IMR-90 (cell line): Measurements from ENCODE around the gene OR8D4. TPM values are rescaled to one million over a fixed set of nuclear protein-coding genes. Genes with fewer than 3 reads are reported as not detected.

Source experiments
- ATAC-seq: fragments of 200-7000 bp; cut with Tn5 transposase; 2 replicates; pipeline ENCODE4 v1.9.1; 2020; ENCODE audit warnings: low read depth, mild to moderate bottlenecking, moderate library complexity
- Bru-seq: library from RNA; stranded (reverse); fragments of 400-500 nt; gene quantifications from one replicate; lab custom pipeline; 2021; lab: Mats Ljungman, UMichigan
- BruChase-seq, 2 experiments: library from RNA; stranded (reverse); fragments of 400-500 nt; gene quantifications; one replicate each; lab custom pipeline; 2021; lab: Mats Ljungman, UMichigan
- BruUV-seq: library from RNA; stranded (reverse); fragments of 400-500 nt; replicated peaks from 2 replicates; lab custom pipeline; 2021; lab: Mats Ljungman, UMichigan
- CTCF ChIA-PET: fragments of 300-600 bp; formaldehyde crosslinking; extraction: SDS; loops from one replicate; lab custom pipeline; 2021; ENCODE audit warnings: antibody characterized with exemption; lab: Yijun Ruan, JAX
- POLR2A ChIA-PET: fragments of 300-600 bp; sonication (Branson Sonifier 250); formaldehyde crosslinking; loops from one replicate; lab custom pipeline; 2022; ENCODE audit warnings: antibody characterized with exemption; ENCODE audit not compliant: unreplicated experiment; lab: Charles Lee
- DNase-seq: peaks from one replicate; pipeline ENCODE4 v3.0.0; 2013
- H2AFZ ChIP-seq: replicated peaks from 2 replicates; pipeline ENCODE3; 2013; ENCODE audit warnings: low read length, mild to moderate bottlenecking; ENCODE audit not compliant: poor library complexity
- H2AK5ac ChIP-seq: 2 replicates; pipeline ENCODE4 v1.6.1; 2013; ENCODE audit warnings: low read depth, low read length, inconsistent platforms
- H2AK9ac ChIP-seq: replicated peaks from 2 replicates; pipeline ENCODE3; 2013; ENCODE audit warnings: mild to moderate bottlenecking, low read depth, low read length, moderate library complexity; ENCODE audit not compliant: poor library complexity
- H2BK120ac ChIP-seq: 2 replicates; pipeline ENCODE4 v1.6.1; 2013; ENCODE audit warnings: low read depth, low read length, inconsistent platforms
- H2BK15ac ChIP-seq: 3 replicates; pipeline ENCODE4 v1.6.1; 2013; ENCODE audit warnings: low read depth, low read length, inconsistent platforms
- H2BK20ac ChIP-seq: 2 replicates; pipeline ENCODE4 v1.6.1; 2013; ENCODE audit warnings: low read depth, mild to moderate bottlenecking, inconsistent platforms, low read length, moderate library complexity
- H2BK5ac ChIP-seq: 2 replicates; pipeline ENCODE4 v1.6.1; 2013; ENCODE audit warnings: mild to moderate bottlenecking, low read depth, low read length, inconsistent platforms; ENCODE audit not compliant: poor library complexity, severe bottlenecking
- H3K14ac ChIP-seq: replicated peaks from 2 replicates; pipeline ENCODE4 v1.6.1; 2013; ENCODE audit warnings: low read depth, low read length, inconsistent platforms
- H3K18ac ChIP-seq: 2 replicates; pipeline ENCODE4 v1.6.1; 2013; ENCODE audit warnings: low read depth, low read length, control low read depth
- H3K23ac ChIP-seq: 2 replicates; pipeline ENCODE4 v1.6.1; 2013; ENCODE audit warnings: low read depth, low read length, inconsistent platforms
- H3K27ac ChIP-seq: 2 replicates; pipeline ENCODE4 v1.5.1; 2013; ENCODE audit warnings: mild to moderate bottlenecking, control low read depth, low read length; ENCODE audit not compliant: insufficient read depth
- H3K27me3 ChIP-seq: 2 replicates; pipeline ENCODE4 v1.6.1; 2013; ENCODE audit warnings: low read length; ENCODE audit not compliant: control insufficient read depth, insufficient read depth
- H3K36me3 ChIP-seq: 2 replicates; pipeline ENCODE4 v1.6.1; 2013; ENCODE audit warnings: low read length, mixed read lengths; ENCODE audit not compliant: control insufficient read depth, insufficient read depth
- H3K4ac ChIP-seq: 2 replicates; pipeline ENCODE4 v1.6.1; 2013; ENCODE audit warnings: low read depth, low read length, inconsistent platforms
- H3K4me1 ChIP-seq: 2 replicates; pipeline ENCODE4 v1.6.1; 2013; ENCODE audit warnings: low read length, mixed read lengths; ENCODE audit not compliant: control insufficient read depth, insufficient read depth
- H3K4me2 ChIP-seq: 2 replicates; pipeline ENCODE4 v1.6.1; 2013; ENCODE audit warnings: low read depth, mild to moderate bottlenecking, control low read depth, low read length, moderate library complexity
- H3K4me3 ChIP-seq: 2 replicates; pipeline ENCODE4 v1.5.1; 2013; ENCODE audit warnings: low read depth, mild to moderate bottlenecking, control low read depth, low read length, moderate library complexity; ENCODE audit not compliant: insufficient read depth
- H3K56ac ChIP-seq: 2 replicates; pipeline ENCODE4 v1.6.1; 2013; ENCODE audit warnings: low read length, inconsistent platforms; ENCODE audit not compliant: insufficient read depth; ENCODE audit errors: extremely low read depth
- H3K79me1 ChIP-seq, 2 experiments: 2 replicates each; pipeline ENCODE4 v1.6.1; 2013; ENCODE audit warnings: low read length in 2 of 2, inconsistent platforms in 1 of 2, low read depth in 1 of 2
- H3K9ac ChIP-seq: 2 replicates; pipeline ENCODE4 v1.6.1; 2013; ENCODE audit warnings: low read depth, low read length, control low read depth
- H3K9me1 ChIP-seq: 2 replicates; pipeline ENCODE4 v1.6.1; 2013; ENCODE audit warnings: low read length, inconsistent platforms; ENCODE audit not compliant: insufficient read depth
- H3K9me3 ChIP-seq: 2 replicates; pipeline ENCODE4 v1.6.1; 2013; ENCODE audit warnings: low read length; ENCODE audit not compliant: control insufficient read depth, insufficient read depth
- H4K20me1 ChIP-seq: 2 replicates; pipeline ENCODE4 v1.6.1; 2013; ENCODE audit warnings: low read length, inconsistent platforms; ENCODE audit not compliant: insufficient read depth
- H4K5ac ChIP-seq: 2 replicates; pipeline ENCODE4 v1.6.1; 2013; ENCODE audit warnings: mild to moderate bottlenecking, low read depth, low read length, control low read depth
- H4K8ac ChIP-seq, 2 experiments: 2 replicates each; pipeline ENCODE4 v1.6.1; 2013; ENCODE audit warnings: low read depth in 2 of 2, low read length in 2 of 2, control low read depth in 1 of 2, inconsistent platforms in 1 of 2
- H4K91ac ChIP-seq: 2 replicates; pipeline ENCODE4 v1.6.1; 2013; ENCODE audit warnings: low read depth, low read length, inconsistent platforms; ENCODE audit not compliant: insufficient read depth
- BHLHE40 ChIP-seq: fragments of 150-350 bp; IDR thresholded peaks from 2 replicates; pipeline ENCODE4 v1.6.1; 2016; ENCODE audit warnings: mild to moderate bottlenecking, low read depth, low read length
- CEBPB ChIP-seq: IDR thresholded peaks from 2 replicates; pipeline ENCODE4 v1.6.1; 2012; ENCODE audit warnings: low read depth, low read length, improper control_type of control experiment
- CHD1 ChIP-seq: IDR thresholded peaks from 2 replicates; pipeline ENCODE4 v1.6.1; 2012; ENCODE audit warnings: low read depth, low read length, improper control_type of control experiment
- CTCF ChIP-seq: conservative IDR thresholded peaks from 2 replicates; pipeline ENCODE4 v1.5.1; 2012; ENCODE audit warnings: mild to moderate bottlenecking, low read depth, low read length, improper control_type of control experiment
- FOS ChIP-seq: fragments of 150-350 bp; IDR thresholded peaks from 2 replicates; pipeline ENCODE4 v1.6.1; 2016; ENCODE audit warnings: low read depth, low read length
- MAFK ChIP-seq: IDR thresholded peaks from 2 replicates; pipeline ENCODE4 v1.6.1; 2012; ENCODE audit warnings: low read depth, low read length, improper control_type of control experiment
- MAZ ChIP-seq: IDR thresholded peaks from 2 replicates; pipeline ENCODE4 v1.6.1; 2012; ENCODE audit warnings: low read depth, mild to moderate bottlenecking, low read length, improper control_type of control experiment, moderate library complexity, borderline replicate concordance
- MXI1 ChIP-seq: IDR thresholded peaks from 2 replicates; pipeline ENCODE4 v1.6.1; 2012; ENCODE audit warnings: low read depth, mild to moderate bottlenecking, low read length, moderate library complexity, borderline replicate concordance
- NFE2L2 ChIP-seq: fragments of 150-350 bp; IDR thresholded peaks from 2 replicates; pipeline ENCODE4 v1.6.1; 2016; ENCODE audit warnings: low read depth, mild to moderate bottlenecking, low read length
- POLR2A ChIP-seq: IDR thresholded peaks from 2 replicates; pipeline ENCODE4 v1.6.1; 2012; ENCODE audit warnings: mild to moderate bottlenecking, low read depth, low read length
- RAD21 ChIP-seq: IDR thresholded peaks from 2 replicates; pipeline ENCODE4 v1.6.1; 2012; ENCODE audit warnings: low read length, improper control_type of control experiment
- RCOR1 ChIP-seq: IDR thresholded peaks from 2 replicates; pipeline ENCODE4 v1.6.1; 2012; ENCODE audit warnings: mild to moderate bottlenecking, low read length, improper control_type of control experiment; ENCODE audit not compliant: insufficient replicate concordance
- RFX5 ChIP-seq: IDR thresholded peaks from 2 replicates; pipeline ENCODE4 v1.8.0; 2012; ENCODE audit warnings: low read depth, mild to moderate bottlenecking, low read length, moderate library complexity
- SMC3 ChIP-seq: fragments of 150-350 bp; IDR thresholded peaks from 2 replicates; pipeline ENCODE4 v1.6.1; 2016; ENCODE audit warnings: low read depth, mild to moderate bottlenecking, antibody characterized with exemption, low read length, moderate library complexity
- WGBS, 2 experiments: methylation state at CpG; one replicate each; pipeline versions ENCODE4 v1.1.5 to v1.1.7; 2013; ENCODE audit warnings: missing lambda C conversion rate in 2 of 2; ENCODE audit not compliant: insufficient read length in 1 of 2; ENCODE audit errors: extremely low coverage in 2 of 2; 5-methylcytosine and 5-hydroxymethylcytosine counted together
- dilution Hi-C: fragments of 300-500 bp; cut with HindIII; formaldehyde crosslinking; loops from one replicate; pipeline ENCODE4 v1.14.3; 2018; ENCODE audit warnings: low sequenced_read_pairs; ENCODE audit not compliant: unreplicated experiment
- in situ Hi-C: fragments of 300-500 bp; cut with MboI; formaldehyde crosslinking; loops from 3 replicates; pipeline ENCODE4 v1.14.3; 2019; ENCODE audit warnings: low sequenced_read_pairs, inconsistent platforms, mixed read lengths
- intact Hi-C: fragments of 100-400 bp; cut with micrococcal nuclease; formaldehyde crosslinking; loops from 2 replicates; pipeline ENCODE4 v1.10.0; 2022
- long read RNA-seq: library from polyadenylated mRNA; unstranded; transcript quantifications from one replicate; pipeline ENCODE4 v2.0.0, GENCODE V29; 2021; ENCODE audit not compliant: unreplicated experiment
- polyA plus RNA-seq, 3 experiments: library from polyadenylated mRNA; depleted of rRNA; stranded (reverse); fragments of >200 nt; gene quantifications; 2 replicates each; pipeline ENCODE4 v1.2.3, GENCODE V29; 2012; ENCODE audit warnings: low replicate concordance in 1 of 3
- total RNA-seq: library from RNA; depleted of rRNA; stranded (reverse); fragments of >200 nt; gene quantifications from 2 replicates; pipeline ENCODE4 v1.2.3, GENCODE V29; 2012; rRNA removed
- TF ChIP-seq, protein P1 (sequence below): fragments of 150-350 bp; IDR thresholded peaks from 2 replicates; pipeline ENCODE4 v1.6.1; 2016; ENCODE audit warnings: low read depth, mild to moderate bottlenecking, low read length, moderate library complexity, borderline replicate concordance
- TF ChIP-seq, protein P2 (sequence below): fragments of 150-350 bp; IDR thresholded peaks from 2 replicates; pipeline ENCODE4 v1.6.1; 2017; ENCODE audit warnings: mild to moderate bottlenecking, antibody characterized with exemption, low read length, low read depth

OR8D4 gene
- total RNA-seq (not detected in 2 replicates), polyA plus RNA-seq (2012; rRNA removed) (not detected in 2 replicates), Bru-seq, nascent RNA (not detected), BruChase-seq, experiment 1, labeled RNA remaining after a 6-hour chase (not detected), BruChase-seq, experiment 2, labeled RNA remaining after a 2-hour chase (not detected)
- not detected in 2 replicates for polyA plus RNA-seq (2012; cell fraction: cytosol; rRNA removed)
- polyA plus RNA-seq (2012; cell fraction: nucleus; rRNA removed; ENCODE audit: low replicate concordance): not detected in 2 replicates
- long read RNA-seq: 0 reads

GRCh38 chr11:123901867-123902266 lies at the start of gene OR8D4:
Gene OR8D4, plus strand, starts transcription at chr11:123902167. Its CDS starts 4,265 bp downstream, at chr11:123906432.
- no CpG with 5 or more reads among the region's 1 CpG for WGBS, 2 experiments
- no peak within 1 kb of the TSS for H3K18ac ChIP-seq
- H3K27me3 ChIP-seq: no peaks in the 10 kb centered on the region
- no peaks in the 10 kb centered on the region for H4K20me1 ChIP-seq
- no peak within 1 kb of the TSS for H3K56ac ChIP-seq
- no peak within 1 kb of the TSS for H3K9ac ChIP-seq
- H4K91ac ChIP-seq: no peak within 1 kb of the TSS
- no peaks in the 10 kb centered on the region for H3K4me1 ChIP-seq
- H3K23ac ChIP-seq: no peak within 1 kb of the TSS
- H3K9me3 ChIP-seq: 0 out of 2 replicates have a peak, but pooled peaks cover 2% of the 10 kb centered on the region
- H3K27ac ChIP-seq: no peak within 1 kb of the TSS
- intact Hi-C loops (no loop called here), dilution Hi-C loops (no loop called here), in situ Hi-C loops (no loop called here)
- H3K14ac ChIP-seq: no peak within 1 kb of the TSS
- ChIA-PET CTCF (no interaction called here), POLR2A (no interaction called here)
- no peak within 1 kb of the TSS for H2AFZ ChIP-seq
- no peak within 1 kb of the TSS for H2BK120ac ChIP-seq
- no peaks in the 10 kb centered on the region for H3K9me1 ChIP-seq
- H3K4me3 ChIP-seq: no peak within 1 kb of the TSS
- H4K8ac ChIP-seq: no peak within 1 kb of the TSS
- no peak for DNase-seq
- no peaks in the 10 kb centered on the region for H3K36me3 ChIP-seq
- no peak within 1 kb of the TSS for H2BK20ac ChIP-seq
- H2AK5ac ChIP-seq: no peak within 1 kb of the TSS
- no peaks in the 10 kb centered on the region for H3K79me1 ChIP-seq
- BruUV-seq: no TSS peak
- ATAC-seq: no peak
- H3K4ac ChIP-seq: no peak within 1 kb of the TSS
- no peak within 1 kb of the TSS for H2BK5ac ChIP-seq
- no peak within 1 kb of the TSS for H2BK15ac ChIP-seq
- TF ChIP-seq NFE2L2 (no peak), CTCF (no peak), RFX5 (no peak), POLR2A (no peak), RAD21 (no peak), CEBPB (no peak), CHD1 (no peak), RCOR1 (no peak), MAZ (no peak), FOS (no peak), SMC3 (no peak), MXI1 (no peak), BHLHE40 (no peak), MAFK (no peak)
- TF ChIP-seq, protein P1, sequence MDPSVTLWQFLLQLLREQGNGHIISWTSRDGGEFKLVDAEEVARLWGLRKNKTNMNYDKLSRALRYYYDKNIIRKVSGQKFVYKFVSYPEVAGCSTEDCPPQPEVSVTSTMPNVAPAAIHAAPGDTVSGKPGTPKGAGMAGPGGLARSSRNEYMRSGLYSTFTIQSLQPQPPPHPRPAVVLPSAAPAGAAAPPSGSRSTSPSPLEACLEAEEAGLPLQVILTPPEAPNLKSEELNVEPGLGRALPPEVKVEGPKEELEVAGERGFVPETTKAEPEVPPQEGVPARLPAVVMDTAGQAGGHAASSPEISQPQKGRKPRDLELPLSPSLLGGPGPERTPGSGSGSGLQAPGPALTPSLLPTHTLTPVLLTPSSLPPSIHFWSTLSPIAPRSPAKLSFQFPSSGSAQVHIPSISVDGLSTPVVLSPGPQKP: no peak
- TF ChIP-seq, protein P2, sequence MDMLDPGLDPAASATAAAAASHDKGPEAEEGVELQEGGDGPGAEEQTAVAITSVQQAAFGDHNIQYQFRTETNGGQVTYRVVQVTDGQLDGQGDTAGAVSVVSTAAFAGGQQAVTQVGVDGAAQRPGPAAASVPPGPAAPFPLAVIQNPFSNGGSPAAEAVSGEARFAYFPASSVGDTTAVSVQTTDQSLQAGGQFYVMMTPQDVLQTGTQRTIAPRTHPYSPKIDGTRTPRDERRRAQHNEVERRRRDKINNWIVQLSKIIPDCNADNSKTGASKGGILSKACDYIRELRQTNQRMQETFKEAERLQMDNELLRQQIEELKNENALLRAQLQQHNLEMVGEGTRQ: no peak
- no peak within 1 kb of the TSS for H4K5ac ChIP-seq
- no peak within 1 kb of the TSS for H2AK9ac ChIP-seq
- no peak within 1 kb of the TSS for H3K4me2 ChIP-seq
